Right atrium auricular region (tissue), 2 donors: Measurements from ENCODE around the gene NOSTRIN. TPM values are rescaled to one million over a fixed set of nuclear protein-coding genes. Genes with fewer than 3 reads are reported as not detected.
"Not testable (repeated sequence)": the region's sequence is repeated elsewhere in the genome, so short reads cannot be mapped to it uniquely, and the experiment has no call there.

Source experiments
- DNase-seq: peaks from one replicate; pipeline ENCODE4 v3.0.0-alpha.2; 2019; ENCODE audit warnings: low spot score
- H3K27ac ChIP-seq, 2 donors: fragments of 200-600 bp; sonication (generic); 1 replicate in 1 of 2; 2 replicates in 1 of 2; pipeline ENCODE4 v1.5.1; 2016 to 2019
- H3K27me3 ChIP-seq, 2 donors: fragments of 200-600 bp; sonication (generic); one replicate each; pipeline versions ENCODE4 v1.5.1 to v1.6.0; 2017 to 2019
- H3K36me3 ChIP-seq: fragments of 200-600 bp; sonication (generic); one replicate; pipeline ENCODE4 v1.5.1; 2016
- H3K4me1 ChIP-seq, 2 donors: fragments of 200-600 bp; sonication (generic); one replicate each; pipeline versions ENCODE4 v1.5.1 to v1.6.0; 2017 to 2019
- H3K4me3 ChIP-seq, 2 donors: fragments of 200-600 bp; sonication (generic); 1 replicate in 1 of 2; 2 replicates in 1 of 2; pipeline ENCODE4 v1.5.1; 2017 to 2019; ENCODE audit warnings: mild to moderate bottlenecking in 1 of 2, moderate library complexity in 1 of 2
- H3K9me3 ChIP-seq, 2 donors: fragments of 200-600 bp; sonication (generic); one replicate each; pipeline ENCODE4 v1.5.1; 2019
- total RNA-seq, 2 donors: library from RNA; depleted of rRNA; stranded (reverse); fragments of >200 nt; gene quantifications; one replicate each; pipeline ENCODE4 v1.1.0, GENCODE V29; 2016
- TF ChIP-seq, protein P1 (sequence below), 2 donors: fragments of 200-600 bp; sonication (generic); IDR thresholded peaks; one replicate each; pipeline ENCODE4 v1.5.1; 2019; ENCODE audit warnings: antibody characterized with exemption in 2 of 2

Gene NOSTRIN
- total RNA-seq, 2 donors from 2014 or later: 30.6 to 34.3 TPM

DNA sequence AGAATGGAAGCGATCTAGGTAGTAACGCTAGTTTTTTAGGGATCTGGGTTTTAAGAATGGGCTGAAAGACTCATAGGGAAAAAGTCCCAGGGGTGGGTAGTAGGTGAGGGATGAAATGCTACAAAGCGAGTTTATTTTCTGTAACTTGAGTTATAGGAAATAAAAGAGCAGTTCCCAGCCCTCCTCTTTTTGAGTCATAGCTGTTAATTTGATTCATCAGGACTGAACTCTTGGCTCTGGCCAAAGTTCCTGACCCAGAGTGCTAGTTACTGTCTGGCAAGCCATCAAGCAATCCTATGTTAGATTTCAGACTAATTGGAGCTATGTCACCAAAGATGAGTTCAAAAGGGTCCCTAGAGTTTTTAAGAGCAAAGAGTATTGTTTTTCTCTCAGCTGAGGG is 17.4 kb upstream of the NOSTRIN start:
- Histone ChIP-seq H3K27ac (no peak overlapping the region), H3K27me3 (no peaks in the 10 kb centered on the region), H3K4me3 (no peak overlapping the region), H3K4me1 (no peaks in the 10 kb centered on the region), H3K36me3 (no peaks in the 10 kb centered on the region), H3K9me3 (no peaks in the 10 kb centered on the region)
- TF ChIP-seq, protein P1, sequence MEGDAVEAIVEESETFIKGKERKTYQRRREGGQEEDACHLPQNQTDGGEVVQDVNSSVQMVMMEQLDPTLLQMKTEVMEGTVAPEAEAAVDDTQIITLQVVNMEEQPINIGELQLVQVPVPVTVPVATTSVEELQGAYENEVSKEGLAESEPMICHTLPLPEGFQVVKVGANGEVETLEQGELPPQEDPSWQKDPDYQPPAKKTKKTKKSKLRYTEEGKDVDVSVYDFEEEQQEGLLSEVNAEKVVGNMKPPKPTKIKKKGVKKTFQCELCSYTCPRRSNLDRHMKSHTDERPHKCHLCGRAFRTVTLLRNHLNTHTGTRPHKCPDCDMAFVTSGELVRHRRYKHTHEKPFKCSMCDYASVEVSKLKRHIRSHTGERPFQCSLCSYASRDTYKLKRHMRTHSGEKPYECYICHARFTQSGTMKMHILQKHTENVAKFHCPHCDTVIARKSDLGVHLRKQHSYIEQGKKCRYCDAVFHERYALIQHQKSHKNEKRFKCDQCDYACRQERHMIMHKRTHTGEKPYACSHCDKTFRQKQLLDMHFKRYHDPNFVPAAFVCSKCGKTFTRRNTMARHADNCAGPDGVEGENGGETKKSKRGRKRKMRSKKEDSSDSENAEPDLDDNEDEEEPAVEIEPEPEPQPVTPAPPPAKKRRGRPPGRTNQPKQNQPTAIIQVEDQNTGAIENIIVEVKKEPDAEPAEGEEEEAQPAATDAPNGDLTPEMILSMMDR (IDR thresholded peaks at IDR 0.05): no peak
- no peak for DNase-seq

DNA sequence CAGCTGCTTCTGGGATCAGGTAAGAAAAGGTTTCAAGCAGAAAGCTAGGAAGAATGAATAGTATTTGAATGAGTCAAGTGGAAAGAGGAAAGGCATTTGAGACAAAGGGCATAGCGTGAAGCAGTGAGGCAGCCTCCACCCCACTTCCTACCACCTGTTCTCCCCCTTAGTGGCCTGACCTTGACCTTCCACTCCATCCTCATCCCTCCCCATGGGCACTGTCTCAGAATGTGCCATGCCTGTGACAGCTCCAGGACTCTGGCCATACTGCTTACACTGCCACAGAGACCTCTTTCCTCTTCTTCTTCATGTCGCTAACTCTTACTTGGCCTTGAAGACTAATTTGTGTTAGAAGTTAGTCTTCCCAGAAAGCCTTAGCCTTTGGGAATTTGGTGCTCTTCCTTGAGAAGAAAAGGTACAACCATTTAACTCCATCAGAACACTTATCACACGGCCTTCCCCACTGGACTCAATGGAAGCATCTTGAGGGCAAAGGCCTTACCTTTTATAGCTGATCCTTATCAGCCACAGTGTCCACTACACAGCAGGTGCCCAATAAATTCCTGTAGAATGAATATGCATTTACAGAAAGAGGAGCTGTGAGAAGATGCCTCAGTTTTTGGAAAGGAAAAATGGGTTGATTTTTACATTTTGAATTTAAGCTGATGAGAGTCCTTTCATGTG is 15.2 kb upstream of the NOSTRIN start:
- TF ChIP-seq, protein P1 (IDR thresholded peaks at IDR 0.05): no peak
- Histone ChIP-seq H3K4me3 (no peak overlapping the region), H3K4me1 (no peaks in the 10 kb centered on the region), H3K36me3 (no peaks in the 10 kb centered on the region), H3K27me3 (no peaks in the 10 kb centered on the region), H3K27ac (no peak overlapping the region), H3K9me3 (no peaks in the 10 kb centered on the region)
- no peak for DNase-seq

DNA sequence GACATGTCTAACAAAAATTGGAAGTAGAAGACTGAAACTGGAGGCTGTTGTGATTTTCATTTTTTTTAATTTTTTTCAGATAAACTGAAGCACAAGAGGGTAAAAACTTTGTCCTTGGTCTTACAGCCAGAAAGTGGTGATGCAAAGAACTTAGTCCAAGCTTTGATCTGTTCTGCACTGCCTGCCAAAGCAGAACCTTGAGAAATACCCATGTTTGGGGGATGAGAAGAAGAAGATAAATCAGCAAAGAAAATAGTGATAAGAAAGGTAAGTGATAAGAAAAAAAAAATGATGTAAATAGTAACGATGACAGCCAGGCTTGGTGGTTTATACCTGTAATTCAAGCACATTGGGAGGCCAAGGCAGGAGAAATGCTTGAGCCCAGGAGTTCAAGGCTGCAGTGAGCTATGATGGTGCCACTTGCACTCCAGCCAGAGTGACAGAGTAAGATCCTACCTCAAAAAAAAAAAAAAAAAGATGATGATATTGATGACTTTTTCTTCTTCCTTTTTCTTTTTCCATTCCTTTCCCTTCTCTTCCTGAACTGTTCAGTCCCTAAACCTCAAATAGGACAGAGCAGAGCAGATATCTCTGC is 14.6 kb upstream of the NOSTRIN start:
- no peaks in the 10 kb centered on the region for H3K27me3 ChIP-seq
- H3K9me3 ChIP-seq: no peaks in the 10 kb centered on the region
- H3K27ac ChIP-seq: no peak overlapping the region
- no peaks in the 10 kb centered on the region for H3K36me3 ChIP-seq
- TF ChIP-seq, protein P1 (IDR thresholded peaks at IDR 0.05): no peak
- no peaks in the 10 kb centered on the region for H3K4me1 ChIP-seq
- H3K4me3 ChIP-seq: no peak overlapping the region
- no peak for DNase-seq

DNA sequence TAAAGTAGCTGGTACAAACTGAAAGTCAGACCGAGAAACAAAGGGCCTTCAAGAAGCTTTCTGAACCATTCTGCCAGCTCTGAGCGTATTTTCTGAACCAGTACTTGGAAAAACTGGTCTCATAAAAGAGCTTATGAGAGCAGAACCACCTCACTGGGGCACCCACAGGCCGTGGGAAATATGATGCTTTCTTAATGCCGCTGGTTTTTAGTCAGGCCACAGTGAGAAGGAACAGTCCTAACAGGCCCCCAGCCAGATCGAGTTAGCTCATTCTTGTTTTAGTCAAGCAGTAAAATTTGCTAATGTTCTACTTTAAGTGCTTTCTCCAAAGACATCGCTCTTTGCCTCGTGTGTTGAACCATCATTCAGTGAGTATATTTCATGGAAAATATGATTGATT is 12.7 kb upstream of the NOSTRIN start:
- no peaks in the 10 kb centered on the region for H3K36me3 ChIP-seq
- H3K27ac ChIP-seq: no peak overlapping the region
- H3K9me3 ChIP-seq: no peaks in the 10 kb centered on the region

DNA sequence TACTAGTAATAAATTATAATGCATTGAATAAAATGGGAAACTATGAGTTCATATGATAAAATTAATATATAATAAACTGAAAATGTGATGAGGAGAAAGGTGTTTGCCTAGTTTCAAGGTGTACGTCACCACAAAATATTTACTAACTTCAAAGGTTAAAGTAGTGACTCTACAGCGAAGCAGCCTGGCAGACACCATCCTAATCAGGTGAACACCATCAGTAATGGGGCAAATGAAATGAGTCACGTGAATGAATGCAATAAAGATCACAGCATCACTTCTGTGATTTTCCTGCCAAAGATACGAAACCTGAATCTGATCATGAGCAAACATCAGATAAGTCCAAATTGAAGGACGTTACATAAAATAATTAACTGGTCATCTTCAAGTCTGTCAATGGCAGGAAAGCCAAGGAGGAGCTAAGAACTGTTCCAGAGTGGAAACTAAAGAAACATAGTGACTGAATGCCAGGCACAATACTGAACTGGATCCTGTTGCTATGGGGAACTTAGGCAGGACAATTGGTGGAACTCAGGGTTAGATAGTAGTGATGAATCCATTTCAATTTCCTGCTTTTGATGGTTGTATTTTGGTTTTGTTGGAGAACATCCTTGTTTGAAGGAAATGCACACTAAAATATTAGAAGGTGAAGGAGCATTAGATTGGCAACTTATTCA is 12.1 kb upstream of the NOSTRIN start:
- H3K27me3 ChIP-seq: no peaks in the 10 kb centered on the region
- no peaks in the 10 kb centered on the region for H3K9me3 ChIP-seq
- DNase-seq: no peak
- peak overlapping the region in 1 of 2 donors; percentile 10 for H3K27ac ChIP-seq
- no peak overlapping the region for H3K4me3 ChIP-seq
- no peaks in the 10 kb centered on the region for H3K36me3 ChIP-seq
- TF ChIP-seq, protein P1 (IDR thresholded peaks at IDR 0.05): no peak
- H3K4me1 ChIP-seq: no peaks in the 10 kb centered on the region

More for the DNA sequence above, 12.7 kb upstream of the NOSTRIN start:
- Histone ChIP-seq H3K4me1 (no peaks in the 10 kb centered on the region), H3K27me3 (no peaks in the 10 kb centered on the region), H3K4me3 (no peak overlapping the region)
- DNase-seq: no peak
- TF ChIP-seq, protein P1 (IDR thresholded peaks at IDR 0.05): no peak

DNA sequence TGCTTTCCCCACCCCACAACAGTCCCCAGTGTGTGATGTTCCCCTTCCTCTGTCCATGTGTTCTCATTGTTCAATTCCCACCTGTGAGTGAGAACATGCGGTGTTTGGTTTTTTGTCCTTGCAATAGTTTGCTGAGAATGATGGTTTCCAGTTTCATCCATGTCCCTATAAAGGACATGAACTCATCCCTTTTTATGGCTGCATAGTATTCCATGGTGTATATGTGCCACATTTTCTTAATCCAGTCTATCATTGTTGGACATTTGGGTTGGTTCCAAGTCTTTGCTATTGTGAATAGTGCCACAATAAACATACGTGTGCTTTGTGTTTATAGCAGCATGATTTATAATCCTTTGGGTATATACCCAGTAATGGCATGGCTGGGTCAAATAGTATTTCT is 11.3 kb upstream of the NOSTRIN start:
- H3K27me3 ChIP-seq, H3K9me3 ChIP-seq, H3K4me3 ChIP-seq, DNase-seq, H3K36me3 ChIP-seq, H3K27ac ChIP-seq, H3K4me1 ChIP-seq: not testable (repeated sequence)
